ENCODE results near the gene FBXL19.

The FBXL19 gene

GRCh38 chr16:30894540-30895368, 28.6 kb upstream of the FBXL19 start:
- DNase-seq (ENCODE audit: low spot score) = no peak

GRCh38 chr16:30895627-30896260, 27.6 kb upstream of the FBXL19 start:
- no peak for DNase-seq (ENCODE audit: low spot score)

- peak; percentile 70 for DNase-seq (ENCODE audit: low spot score)
These were observed 27.0 kb upstream of the FBXL19 start, which contains the start of gene CTF1 for GRCh38 chr16:30896261-30896888. Gene CTF1, plus strand, starts transcription at chr16:30896614. Its CDS starts 30 bp downstream, at chr16:30896644.

- DNase-seq (ENCODE audit: low spot score) = peak; percentile 85
These were observed 26.3 kb upstream of the FBXL19 start for GRCh38 chr16:30896889-30897733.

GRCh38 chr16:30899794-30900193, 23.6 kb upstream of the FBXL19 start:
- DNase-seq (ENCODE audit: low spot score) = no peak

GRCh38 chr16:30900588-30900987, 22.8 kb upstream of the FBXL19 start:
- DNase-seq (ENCODE audit: low spot score) = no peak

- DNase-seq (ENCODE audit: low spot score) = no peak
These were observed 22.0 kb upstream of the FBXL19 start for GRCh38 chr16:30901201-30902028.

- peak; percentile 93 for DNase-seq (ENCODE audit: low spot score)
These were observed 21.1 kb upstream of the FBXL19 start for GRCh38 chr16:30902029-30902972.

GRCh38 chr16:30903002-30903401, 20.4 kb upstream of the FBXL19 start:
- no peak for DNase-seq (ENCODE audit: low spot score)

- DNase-seq (ENCODE audit: low spot score) = no peak
These were observed 19.8 kb upstream of the FBXL19 start for GRCh38 chr16:30903596-30903995.

- no peak for DNase-seq (ENCODE audit: low spot score)
These were observed 19.1 kb upstream of the FBXL19 start for GRCh38 chr16:30904114-30904780.

- no peak for DNase-seq (ENCODE audit: low spot score)
These were observed 16.3 kb upstream of the FBXL19 start for GRCh38 chr16:30907064-30907463.

- peak; percentile 61 for DNase-seq (ENCODE audit: low spot score)
These were observed 12.8 kb upstream of the FBXL19 start for GRCh38 chr16:30910427-30911029.

GRCh38 chr16:30912794-30913412, 10.5 kb upstream of the FBXL19 start:
- DNase-seq (ENCODE audit: low spot score) = no peak

- no peak for DNase-seq (ENCODE audit: low spot score)
These were observed 8.5 kb upstream of the FBXL19 start for GRCh38 chr16:30914830-30915229.

- DNase-seq (ENCODE audit: low spot score) = no peak
These were observed 4.8 kb upstream of the FBXL19 start for GRCh38 chr16:30918614-30919013.

- no peak for DNase-seq (ENCODE audit: low spot score)
These were observed 2.5 kb upstream of the FBXL19 start for GRCh38 chr16:30920891-30921290.

- no peak for DNase-seq (ENCODE audit: low spot score)
These were observed 2.0 kb upstream of the FBXL19 start for GRCh38 chr16:30921459-30921747.
